Measurements from ENCODE around the gene ARHGEF1. TPM values are rescaled to one million over a fixed set of nuclear protein-coding genes. Genes with fewer than 3 reads are reported as not detected.

ARHGEF1 gene
- total RNA-seq, 2 experiments from 2014 or later, result 1,019 to 1,047 TPM

GRCh38 chr19:41927497-41928192 lies 44.7 kb downstream of the ARHGEF1 start:
- DNase-seq, result peak in 8 of 14 experiments; percentile 27 to 70 (median 54)
- intact Hi-C loops (cut with DNase I, micrococcal nuclease), result loop anchor here (2.0 to 5.0 kb wide), 3 partner anchors 15 to 40 kb away; no protein-coding TSS in a partner anchor
- Histone ChIP-seq H3K4me1 (ENCODE audit: insufficient read depth, low read length) (peaks cover 34% of the 10 kb centered on the region), H3K27ac (ENCODE audit: low read depth in 1 of 2, low read length in 2 of 2) (peak overlapping the region in 1 of 2 donors; percentile 42), H3K27me3 (ENCODE audit: control insufficient read depth in 1 of 2, insufficient read depth in 2 of 2, low read length in 2 of 2) (peaks cover 0 to 3% of the 10 kb centered on the region in 2 experiments), H3K9me3 (ENCODE audit: control insufficient read depth in 1 of 2, insufficient read depth in 1 of 2, low read length in 2 of 2) (no peaks in the 10 kb centered on the region), H3K36me3 (ENCODE audit: insufficient read depth, low read length) (no peaks in the 10 kb centered on the region), H3K4me3 (ENCODE audit: low read length) (peak overlapping the region; percentile 71)
- ATAC-seq (ENCODE audit: poor library complexity), result peak; percentile 27
- CTCF ChIA-PET, result interaction anchor here (2.5 kb wide), 1 partner anchor 54 kb away, joined by 9 read pairs; no protein-coding TSS in a partner anchor
- TF ChIP-seq CTCF (IDR thresholded peaks at IDR 0.05), result no peak
- Mint-ChIP-seq H3K27ac (no peak overlapping the region), H3K27me3 (no peaks in the 10 kb centered on the region), H3K4me1 (ENCODE audit: low read depth) (peaks cover 36% of the 10 kb centered on the region), H3K9me3 (no peaks in the 10 kb centered on the region), H3K4me3 (peak overlapping the region; percentile 80), H3K36me3 (ENCODE audit: low read depth) (peaks cover 6% of the 10 kb centered on the region)
- POLR2A ChIA-PET, result interaction anchor here (0.5 to 4.7 kb wide), 11 partner anchors 13 to 1462 kb away, joined by 3 to 62 read pairs (median 6); partner anchors contain the start of genes ARHGEF1 and RPS19

GRCh38 chr19:41928221-41928683 lies 45.3 kb downstream of the ARHGEF1 start, which contains the start of gene ERFL:
Gene ERFL, minus strand, starts transcription at chr19:41928449. Its CDS starts 15,530 bp downstream, at chr19:41912919.
- no peaks in the 10 kb centered on the region for H3K36me3 ChIP-seq (ENCODE audit: insufficient read depth, low read length)
- no peaks in the 10 kb centered on the region for H3K9me3 Mint-ChIP-seq
- H3K9me3 ChIP-seq (ENCODE audit: control insufficient read depth in 1 of 2, insufficient read depth in 1 of 2, low read length in 2 of 2), result no peaks in the 10 kb centered on the region
- peaks cover 34% of the 10 kb centered on the region for H3K4me1 ChIP-seq (ENCODE audit: insufficient read depth, low read length)
- H3K4me1 Mint-ChIP-seq (ENCODE audit: low read depth), result peaks cover 35% of the 10 kb centered on the region
- TF ChIP-seq CTCF (IDR thresholded peaks at IDR 0.05), result no peak
- H3K27ac Mint-ChIP-seq, result peak within 1 kb of the TSS; percentile 86
- intact Hi-C loops (cut with DNase I, micrococcal nuclease), result loop anchor here (2.0 to 5.0 kb wide), 3 partner anchors 15 to 41 kb away; no protein-coding TSS in a partner anchor
- H3K4me3 Mint-ChIP-seq, result peak within 1 kb of the TSS; percentile 90
- H3K4me3 ChIP-seq (ENCODE audit: low read length), result peak within 1 kb of the TSS; percentile 71
- ChIA-PET CTCF (interaction anchor here (2.5 kb wide), 1 partner anchor 55 kb away, joined by 9 read pairs; no protein-coding TSS in a partner anchor), POLR2A (interaction anchor here (0.5 to 4.7 kb wide), 11 partner anchors 12 to 1462 kb away, joined by 3 to 62 read pairs (median 6); partner anchors contain the start of genes ARHGEF1 and RPS19)
- H3K27me3 ChIP-seq (ENCODE audit: control insufficient read depth in 1 of 2, insufficient read depth in 2 of 2, low read length in 2 of 2), result no peaks in the 10 kb centered on the region
- peak; percentile 18 for ATAC-seq (ENCODE audit: poor library complexity)
- H3K27ac ChIP-seq (ENCODE audit: low read depth in 1 of 2, low read length in 2 of 2), result peak within 1 kb of the TSS in 1 of 2 donors; percentile 42
- DNase-seq, result peak in 3 of 14 experiments; percentile 54 to 64 (median 56)
- H3K27me3 Mint-ChIP-seq, result no peaks in the 10 kb centered on the region
- H3K36me3 Mint-ChIP-seq (ENCODE audit: low read depth), result peaks cover 6% of the 10 kb centered on the region

GRCh38 chr19:41928754-41929535 lies 46.0 kb downstream of the ARHGEF1 start:
- peak overlapping the region; percentile 90 for H3K4me3 Mint-ChIP-seq
- no peak for TF ChIP-seq CTCF (IDR thresholded peaks at IDR 0.05)

More at GRCh38 chr19:41928754-41929535, 46.0 kb downstream of the ARHGEF1 start:
- Histone ChIP-seq H3K9me3 (ENCODE audit: control insufficient read depth in 1 of 2, insufficient read depth in 1 of 2, low read length in 2 of 2) (no peaks in the 10 kb centered on the region), H3K27me3 (ENCODE audit: control insufficient read depth in 1 of 2, insufficient read depth in 2 of 2, low read length in 2 of 2) (no peaks in the 10 kb centered on the region), H3K27ac (ENCODE audit: low read depth in 1 of 2, low read length in 2 of 2) (peak overlapping the region in 1 of 2 donors; percentile 37), H3K36me3 (ENCODE audit: insufficient read depth, low read length) (no peaks in the 10 kb centered on the region), H3K4me3 (ENCODE audit: low read length) (peak overlapping the region; percentile 71), H3K4me1 (ENCODE audit: insufficient read depth, low read length) (peaks cover 36% of the 10 kb centered on the region)
- intact Hi-C loops (cut with DNase I, micrococcal nuclease), result loop anchor here (2.0 to 5.0 kb wide), 3 partner anchors 16 to 42 kb away; no protein-coding TSS in a partner anchor
- ChIA-PET CTCF (interaction anchor here (2.1 to 2.5 kb wide), 2 partner anchors 56 to 69 kb away, joined by 9 read pairs; partner anchors contain the start of gene RPS19), POLR2A (interaction anchor here (1.0 to 4.7 kb wide), 12 partner anchors 12 to 69 kb away, joined by 3 to 62 read pairs (median 6); partner anchors contain the start of genes ARHGEF1 and RPS19)
- ATAC-seq (ENCODE audit: poor library complexity) (peak; percentile 76), DNase-seq (peak in 6 of 14 experiments; percentile 20 to 74 (median 66))
- no peaks in the 10 kb centered on the region for H3K27me3 Mint-ChIP-seq
- no peaks in the 10 kb centered on the region for H3K9me3 Mint-ChIP-seq
- H3K27ac Mint-ChIP-seq, result peak overlapping the region; percentile 86
- H3K36me3 Mint-ChIP-seq (ENCODE audit: low read depth), result peaks cover 6% of the 10 kb centered on the region
- H3K4me1 Mint-ChIP-seq (ENCODE audit: low read depth), result peaks cover 40% of the 10 kb centered on the region

Data from CD4-positive, alpha-beta T cell (primary cell).